ENCODE results near the gene CLN6.

The CLN6 gene

GRCh38 chr15:68268405-68268804 is 38.9 kb upstream of the CLN6 start:
- Histone ChIP-seq H3K27me3 (replicated peaks) (no peaks in the 10 kb centered on the region), H3K36me3 (replicated peaks) (no peaks in the 10 kb centered on the region), H3K27ac (no peak overlapping the region), H3K4me3 (ENCODE audit: low read depth, low read length) (no peak overlapping the region)
- in situ Hi-C loops (cut with HindIII; ENCODE audit: low pct_ligation_motif_present, low sequenced_read_pairs): no loop called here
- no peak for TF ChIP-seq CTCF (IDR thresholded peaks at IDR 0.05; ENCODE audit: low read depth, low read length, missing control alignments)
- DNase-seq: no peak

GRCh38 chr15:68265674-68266073 is 36.1 kb upstream of the CLN6 start:
- no peak for TF ChIP-seq CTCF (IDR thresholded peaks at IDR 0.05; ENCODE audit: low read depth, low read length, missing control alignments)
- Histone ChIP-seq H3K27me3 (replicated peaks) (no peaks in the 10 kb centered on the region), H3K4me3 (ENCODE audit: low read depth, low read length) (no peak overlapping the region), H3K36me3 (replicated peaks) (no peaks in the 10 kb centered on the region), H3K27ac (no peak overlapping the region)
- in situ Hi-C loops (cut with HindIII; ENCODE audit: low pct_ligation_motif_present, low sequenced_read_pairs): no loop called here
- no peak for DNase-seq

DNA sequence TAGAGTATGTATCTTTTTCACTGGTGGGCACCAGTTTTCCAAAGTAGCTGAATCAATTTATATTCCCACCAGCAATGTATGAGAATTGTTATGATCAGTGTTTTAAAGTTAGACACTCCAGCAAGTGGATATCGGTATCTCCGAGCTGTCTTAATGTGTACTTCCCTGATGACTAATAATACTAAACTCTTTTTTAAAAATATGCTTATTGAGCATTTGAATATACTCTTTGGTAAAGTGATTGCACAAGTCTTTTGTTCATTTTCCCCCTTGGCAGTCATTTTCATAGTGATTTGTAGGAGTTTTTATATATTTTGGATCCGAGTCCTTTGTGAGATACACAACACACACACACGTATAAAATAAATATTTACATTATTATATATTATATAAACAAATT is 35.6 kb upstream of the CLN6 start:
- no peaks in the 10 kb centered on the region for H3K27me3 ChIP-seq (replicated peaks)
- in situ Hi-C loops (cut with HindIII; ENCODE audit: low pct_ligation_motif_present, low sequenced_read_pairs): no loop called here
- H3K36me3 ChIP-seq (replicated peaks): no peaks in the 10 kb centered on the region

DNA sequence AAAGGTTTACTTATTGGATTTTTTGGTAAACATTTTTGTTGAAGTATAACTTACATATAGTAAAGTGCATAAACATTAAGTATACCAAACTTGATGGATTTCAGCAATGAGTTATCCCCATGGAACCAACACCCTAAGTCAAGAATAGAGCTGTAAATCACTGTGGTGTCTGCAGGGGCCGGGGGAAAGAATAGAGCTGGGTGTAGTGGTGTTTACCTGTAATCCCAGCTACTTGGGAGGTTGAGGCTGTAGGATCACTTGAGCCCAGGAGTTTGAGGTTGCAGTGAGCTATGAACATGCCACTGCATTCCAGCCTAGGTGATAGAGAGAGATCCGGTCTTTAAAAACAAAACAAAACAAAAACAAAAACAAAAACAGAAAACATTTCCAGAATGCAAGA is 34.8 kb upstream of the CLN6 start:
- Histone ChIP-seq H3K27ac (no peak overlapping the region), H3K36me3 (replicated peaks) (no peaks in the 10 kb centered on the region), H3K27me3 (replicated peaks) (no peaks in the 10 kb centered on the region), H3K4me3 (ENCODE audit: low read depth, low read length) (no peak overlapping the region)
- in situ Hi-C loops (cut with HindIII; ENCODE audit: low pct_ligation_motif_present, low sequenced_read_pairs): no loop called here
- no peak for TF ChIP-seq CTCF (IDR thresholded peaks at IDR 0.05; ENCODE audit: low read depth, low read length, missing control alignments)
- DNase-seq: no peak

More for the DNA sequence above, 35.6 kb upstream of the CLN6 start:
- TF ChIP-seq CTCF (IDR thresholded peaks at IDR 0.05; ENCODE audit: low read depth, low read length, missing control alignments): no peak
- H3K4me3 ChIP-seq (ENCODE audit: low read depth, low read length): no peak overlapping the region
- H3K27ac ChIP-seq: no peak overlapping the region
- no peak for DNase-seq

GRCh38 chr15:68262514-68263356 is 33.2 kb upstream of the CLN6 start:
- no peaks in the 10 kb centered on the region for H3K36me3 ChIP-seq (replicated peaks)
- TF ChIP-seq CTCF (IDR thresholded peaks at IDR 0.05; ENCODE audit: low read depth, low read length, missing control alignments): no peak
- in situ Hi-C loops (cut with HindIII; ENCODE audit: low pct_ligation_motif_present, low sequenced_read_pairs): no loop called here

DNA sequence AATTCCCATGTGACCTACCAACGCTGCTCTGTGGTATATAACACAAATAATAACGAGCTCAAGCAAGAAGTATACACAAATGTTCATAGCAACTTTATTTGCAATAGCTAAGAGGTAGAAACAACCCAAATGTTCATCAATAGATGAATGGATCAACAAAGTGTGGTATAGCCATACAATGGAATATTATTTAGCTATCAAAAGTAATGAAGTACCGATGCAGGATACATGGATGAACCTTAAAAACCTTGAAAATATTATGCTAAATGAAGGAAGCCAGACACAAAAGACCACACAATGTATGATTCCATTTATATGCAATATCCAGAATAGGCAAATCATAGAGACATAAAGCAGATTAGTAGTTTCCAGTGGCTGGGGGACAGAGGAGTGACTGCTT is 32.5 kb upstream of the CLN6 start:
- in situ Hi-C loops (cut with HindIII; ENCODE audit: low pct_ligation_motif_present, low sequenced_read_pairs): no loop called here
- TF ChIP-seq CTCF (IDR thresholded peaks at IDR 0.05; ENCODE audit: low read depth, low read length, missing control alignments): no peak
- H3K36me3 ChIP-seq (replicated peaks): no peaks in the 10 kb centered on the region
- H3K27ac ChIP-seq: no peak overlapping the region
- H3K27me3 ChIP-seq (replicated peaks): no peaks in the 10 kb centered on the region
- no peak overlapping the region for H3K4me3 ChIP-seq (ENCODE audit: low read depth, low read length)
- no peak for DNase-seq

More at GRCh38 chr15:68262514-68263356, 33.2 kb upstream of the CLN6 start:
- no peak for DNase-seq
- H3K4me3 ChIP-seq (ENCODE audit: low read depth, low read length): no peak overlapping the region
- H3K27me3 ChIP-seq (replicated peaks): no peaks in the 10 kb centered on the region
- no peak overlapping the region for H3K27ac ChIP-seq

Measured in brain microvascular endothelial cell (primary cell).